Inflammatory macrophage treated with lipopolysaccharide for 4 hours (primary cell): ENCODE data around the gene PRKCH.
A peak's percentile ranks its signal among the peaks of the same experiment; 100 is the strongest.

Source experiments
- DNase-seq: peaks from one replicate; pipeline ENCODE4 v3.0.0-alpha.2; 2020

The PRKCH gene

GRCh38 chr14:61321385-61322010 is at the start of gene PRKCH:
TSS of gene PRKCH (plus strand) at chr14:61321579. CDS start at chr14:61322102, 523 bp downstream.
- peak; percentile 68 for DNase-seq

GRCh38 chr14:61277232-61277631 is 44.1 kb upstream of the PRKCH start:
- DNase-seq: no peak

- no peak for DNase-seq
These were observed 43.6 kb upstream of the PRKCH start for GRCh38 chr14:61277784-61278183.

GRCh38 chr14:61279082-61279481 is 42.3 kb upstream of the PRKCH start:
- no peak for DNase-seq

GRCh38 chr14:61280092-61280525 is 41.3 kb upstream of the PRKCH start:
- no peak for DNase-seq

GRCh38 chr14:61280526-61281185 is 40.7 kb upstream of the PRKCH start:
- peak; percentile 50 for DNase-seq

GRCh38 chr14:61281186-61281947 is 40.0 kb upstream of the PRKCH start, which contains the start of gene TMEM30B:
TSS of gene TMEM30B (minus strand) at chr14:61281338. CDS start at chr14:61281147, 191 bp downstream.
- no peak for DNase-seq

GRCh38 chr14:61281948-61282275 is 39.5 kb upstream of the PRKCH start:
- no peak for DNase-seq

- no peak for DNase-seq
These were observed 38.6 kb upstream of the PRKCH start for GRCh38 chr14:61282746-61283145.

GRCh38 chr14:61284001-61284400 is 37.4 kb upstream of the PRKCH start:
- no peak for DNase-seq

- no peak for DNase-seq
These were observed 36.0 kb upstream of the PRKCH start for GRCh38 chr14:61285364-61285763.

- no peak for DNase-seq
These were observed 34.2 kb upstream of the PRKCH start for GRCh38 chr14:61287196-61287595.

GRCh38 chr14:61288228-61288627 is 33.2 kb upstream of the PRKCH start:
- DNase-seq: no peak

- DNase-seq: no peak
These were observed 32.7 kb upstream of the PRKCH start for GRCh38 chr14:61288720-61289119.

- DNase-seq: no peak
These were observed 30.7 kb upstream of the PRKCH start for GRCh38 chr14:61290701-61291100.

- no peak for DNase-seq
These were observed 25.2 kb upstream of the PRKCH start for GRCh38 chr14:61296151-61296550.

GRCh38 chr14:61296719-61297502 is 24.5 kb upstream of the PRKCH start:
- peak; percentile 58 for DNase-seq

- DNase-seq: no peak
These were observed 23.8 kb upstream of the PRKCH start for GRCh38 chr14:61297581-61297980.

- DNase-seq: no peak
These were observed 22.6 kb upstream of the PRKCH start for GRCh38 chr14:61298824-61299223.

GRCh38 chr14:61300209-61300608 is 21.2 kb upstream of the PRKCH start:
- no peak for DNase-seq

- DNase-seq: no peak
These were observed 20.6 kb upstream of the PRKCH start for GRCh38 chr14:61300754-61301153.

GRCh38 chr14:61304688-61305087 is 16.7 kb upstream of the PRKCH start:
- no peak for DNase-seq

- DNase-seq: no peak
These were observed 13.2 kb upstream of the PRKCH start for GRCh38 chr14:61308198-61308597.
